HCT116 (cell line): ENCODE measurements around the gene SC5D. TPM values are rescaled to one million over a fixed set of nuclear protein-coding genes. Genes with fewer than 3 reads are reported as not detected.

ENCODE experiments used
- ATAC-seq: fragments of 200-7000 bp; cut with Tn5 transposase; 2 replicates; pipeline ENCODE4 v1.9.1; 2020; ENCODE audit warnings: mild to moderate bottlenecking, moderate library complexity
- BruUV-seq: library from RNA; stranded (reverse); fragments of 400-500 nt; replicated peaks from 2 replicates; lab custom pipeline; 2021; lab: Mats Ljungman, UMichigan
- CTCF ChIA-PET: fragments of 300-600 bp; sonication (Branson Sonifier 250); formaldehyde crosslinking; loops from one replicate; lab custom pipeline; 2021; ENCODE audit warnings: antibody characterized with exemption; lab: Charles Lee
- POLR2A ChIA-PET: fragments of 300-600, 350-600 bp; sonication (Branson Sonifier 250); formaldehyde crosslinking; loops from one replicate; lab custom pipeline; 2021; ENCODE audit warnings: antibody characterized with exemption; lab: Charles Lee
- RAD21 ChIA-PET, 2 experiments: fragments of 300-600 bp; sonication (Branson Sonifier 250); formaldehyde crosslinking; loops; one replicate each; lab custom pipeline; 2023; ENCODE audit warnings: low total read pairs in 2 of 2; ENCODE audit not compliant: uncharacterized antibody in 2 of 2, unreplicated experiment in 2 of 2, low non-redundant PET in 1 of 2; lab: Charles Lee
- DNase-seq: peaks from one replicate; pipeline ENCODE4 v3.0.0-alpha.2; 2010; ENCODE audit warnings: low read depth, low spot score
- H2AFZ ChIP-seq: fragments of 200-600 bp; shearing (Covaris generic), sonication (generic); 2 replicates; pipeline ENCODE4 v1.6.1; 2017; ENCODE audit warnings: low read depth, mixed run types, mixed read lengths, antibody characterized with exemption, low read length; ENCODE audit not compliant: poor library complexity, severe bottlenecking
- H3K27ac ChIP-seq: 2 replicates; pipeline ENCODE4 v1.5.1; 2012; ENCODE audit warnings: low read depth, low read length
- H3K27me3 ChIP-seq: fragments of 200-600 bp; sonication (generic); 2 replicates; pipeline ENCODE4 v1.6.1; 2016; ENCODE audit warnings: mixed run types, low read length, mixed read lengths; ENCODE audit not compliant: insufficient read depth
- H3K36me3 ChIP-seq, 2 experiments: fragments of 200-500 bp in 1 of 2; fragments of 200-600 bp in 1 of 2; sonication (Bioruptor generic) in 1 of 2; sonication (generic) in 1 of 2; 2 replicates each; pipeline versions ENCODE4 v1.5.1 to v1.6.1; 2014 to 2016; ENCODE audit warnings: low read length in 2 of 2, inconsistent platforms in 1 of 2, mixed read lengths in 1 of 2, mixed run types in 1 of 2; ENCODE audit not compliant: insufficient read depth in 2 of 2, control insufficient read depth in 1 of 2
- H3K4me1 ChIP-seq, 2 experiments: fragments of 200-600 bp in 1 of 2; sonication (generic) in 1 of 2; 2 replicates each; pipeline versions ENCODE4 v1.5.1 to v1.6.1; 2012 to 2017; ENCODE audit warnings: low read length in 2 of 2, inconsistent platforms in 1 of 2, mild to moderate bottlenecking in 1 of 2, mixed read lengths in 1 of 2, mixed run types in 1 of 2, moderate library complexity in 1 of 2; ENCODE audit not compliant: insufficient read depth in 2 of 2, control insufficient read depth in 1 of 2
- H3K4me2 ChIP-seq: fragments of 200-600 bp; sonication (generic); 2 replicates; pipeline ENCODE4 v1.6.1; 2017; ENCODE audit warnings: mixed run types, low read length, mixed read lengths
- H3K4me3 ChIP-seq, 2 experiments: fragments of 200-600 bp in 1 of 2; sonication (generic) in 1 of 2; replicated peaks in 1 of 2; 2 replicates each; pipeline ENCODE4 v1.5.1; 2011 to 2016; ENCODE audit warnings: low read length in 2 of 2, control low read depth in 1 of 2, low read depth in 1 of 2, mild to moderate bottlenecking in 1 of 2, mixed read lengths in 1 of 2, mixed run types in 1 of 2
- H3K79me2 ChIP-seq: fragments of 200-600 bp; sonication (generic); 2 replicates; pipeline ENCODE4 v1.6.1; 2017; ENCODE audit warnings: mild to moderate bottlenecking, mixed run types, low read length, moderate library complexity, mixed read lengths; ENCODE audit not compliant: insufficient read depth
- H3K9ac ChIP-seq: fragments of 200-600 bp; sonication (generic); 2 replicates; pipeline ENCODE4 v1.6.1; 2016; ENCODE audit warnings: low read length, mixed read lengths
- H3K9me2 ChIP-seq: fragments of 200-600 bp; sonication (generic), shearing (Covaris generic); 2 replicates; pipeline ENCODE4 v1.6.1; 2017; ENCODE audit warnings: mixed run types, mild to moderate bottlenecking, moderate library complexity; ENCODE audit not compliant: insufficient read depth
- H3K9me3 ChIP-seq, 2 experiments: fragments of 200-500 bp in 1 of 2; fragments of 200-600 bp in 1 of 2; sonication (Bioruptor generic) in 1 of 2; sonication (generic) in 1 of 2; 2 replicates each; pipeline ENCODE4 v1.6.1; 2014 to 2017; ENCODE audit warnings: low read length in 2 of 2, mixed read lengths in 2 of 2, inconsistent platforms in 1 of 2, low read depth in 1 of 2, mild to moderate bottlenecking in 1 of 2, mixed run types in 1 of 2, moderate library complexity in 1 of 2; ENCODE audit not compliant: control insufficient read depth in 1 of 2, insufficient read depth in 1 of 2
- H4K20me1 ChIP-seq: fragments of 200-600 bp; sonication (generic), shearing (Covaris generic); 2 replicates; pipeline ENCODE4 v1.6.1; 2017; ENCODE audit warnings: mixed run types, mild to moderate bottlenecking, moderate library complexity; ENCODE audit not compliant: insufficient read depth
- CBX3 ChIP-seq: IDR thresholded peaks from 2 replicates; pipeline ENCODE4 v1.6.1; 2012; ENCODE audit warnings: low read depth
- EGR1 ChIP-seq: IDR thresholded peaks from 2 replicates; pipeline ENCODE4 v1.6.1; 2012; ENCODE audit warnings: low read depth
- ELF1 ChIP-seq: IDR thresholded peaks from 2 replicates; pipeline ENCODE4 v1.6.1; 2012; ENCODE audit warnings: low read depth, borderline replicate concordance
- POLR2A ChIP-seq: IDR thresholded peaks from 2 replicates; pipeline ENCODE4 v1.7.0; 2011; ENCODE audit warnings: borderline replicate concordance; ENCODE audit not compliant: insufficient read depth, insufficient read length; ENCODE audit errors: extremely low read depth
- REST ChIP-seq: IDR thresholded peaks from 2 replicates; pipeline ENCODE4 v1.6.1; 2012; ENCODE audit warnings: low read depth
- SIN3A ChIP-seq: IDR thresholded peaks from 2 replicates; pipeline ENCODE4 v1.6.1; 2012; ENCODE audit warnings: low read depth
- SP1 ChIP-seq: IDR thresholded peaks from 2 replicates; pipeline ENCODE4 v1.6.1; 2012; ENCODE audit warnings: low read depth
- TCF7L2 ChIP-seq: IDR thresholded peaks from 2 replicates; pipeline ENCODE4 v1.7.0; 2011; ENCODE audit warnings: borderline replicate concordance, inconsistent platforms; ENCODE audit not compliant: insufficient read depth, insufficient read length; ENCODE audit errors: extremely low read depth
- YY1 ChIP-seq: IDR thresholded peaks from 2 replicates; pipeline ENCODE4 v1.6.1; 2011; ENCODE audit warnings: low read length, low read depth, moderate library complexity, mild to moderate bottlenecking; ENCODE audit not compliant: insufficient replicate concordance; ENCODE audit errors: extremely low read depth
- ZFX ChIP-seq: fragments of 450-650 bp; IDR thresholded peaks from 2 replicates; pipeline ENCODE4 v1.6.1; 2017
- ZNF274 ChIP-seq: fragments of 200-500 bp; sonication (Bioruptor generic); IDR thresholded peaks from 2 replicates; pipeline ENCODE4 v1.6.1; 2014; ENCODE audit warnings: mild to moderate bottlenecking, low read depth, low read length, inconsistent platforms
- intact Hi-C: fragments of 100-400 bp; cut with micrococcal nuclease; formaldehyde crosslinking; loops from 2 replicates; pipeline ENCODE4 v1.10.0; 2022
- total RNA-seq: library from RNA; stranded (reverse); gene quantifications from one replicate; pipeline ENCODE4 v1.2.1, GENCODE V29; 2021; ENCODE audit not compliant: unreplicated experiment
- TF ChIP-seq, protein P1 (sequence below): IDR thresholded peaks from 2 replicates; pipeline ENCODE4 v1.6.1; 2012

SC5D gene
- total RNA-seq, 1 experiment from 2014 or later: 24.1 TPM

DNA sequence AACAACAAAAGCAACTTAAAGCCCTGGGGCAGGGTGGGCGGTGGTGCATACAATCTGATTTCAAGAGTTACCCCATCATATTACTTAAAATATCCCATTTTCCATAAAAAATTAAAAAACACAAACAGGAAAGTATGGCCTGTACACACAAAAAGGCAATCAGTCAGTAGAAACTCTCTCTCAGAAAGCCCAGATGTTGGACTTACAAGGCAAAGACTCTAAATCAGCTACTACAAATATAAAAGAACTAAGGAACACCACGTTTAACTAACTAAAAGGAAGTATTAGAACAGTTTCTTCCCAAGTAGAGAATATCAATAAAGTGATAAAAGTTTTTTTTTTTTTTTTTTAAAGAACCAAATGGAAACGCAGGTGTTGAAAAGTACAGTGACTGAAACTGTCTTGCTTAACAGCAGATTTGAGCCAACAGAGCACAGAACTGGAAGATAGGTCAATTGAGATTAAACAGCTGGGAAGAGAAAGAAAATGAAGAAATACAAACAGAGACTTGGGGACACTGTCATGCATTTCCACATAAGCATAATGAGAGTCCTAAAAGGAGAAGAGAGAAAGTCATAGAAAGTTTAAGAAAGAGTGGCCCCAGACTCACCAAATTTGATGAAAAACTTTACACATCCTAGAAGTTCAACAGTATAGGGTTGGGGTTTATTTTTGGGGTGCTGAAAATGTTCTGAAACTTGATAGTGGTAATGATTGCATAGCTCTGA, 8.6 kb downstream of the SC5D start:
- Histone ChIP-seq H3K9me2 (no peaks in the 10 kb centered on the region), H3K4me1 (peaks cover 0 to 8% of the 10 kb centered on the region in 2 experiments; a peak in 1 of 4 replicates), H3K4me3 (no peak overlapping the region)
- POLR2A ChIA-PET: interaction anchor here (0.8 kb wide), 1 partner anchor 9 kb away, joined by 4 read pairs; the partner anchor contains the start of gene SC5D
- CTCF ChIA-PET: no interaction called here
- no peak for TF ChIP-seq EGR1
- no peak for TF ChIP-seq ZNF274
- no peak for TF ChIP-seq YY1
- no peak for TF ChIP-seq ELF1
- no peak for TF ChIP-seq TCF7L2
- TF ChIP-seq CBX3: no peak
- TF ChIP-seq POLR2A: no peak
- TF ChIP-seq REST: no peak
- TF ChIP-seq ZFX: no peak
- TF ChIP-seq, protein P1, sequence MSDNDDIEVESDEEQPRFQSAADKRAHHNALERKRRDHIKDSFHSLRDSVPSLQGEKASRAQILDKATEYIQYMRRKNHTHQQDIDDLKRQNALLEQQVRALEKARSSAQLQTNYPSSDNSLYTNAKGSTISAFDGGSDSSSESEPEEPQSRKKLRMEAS: no peak
- no peak for TF ChIP-seq SIN3A
- no peak for TF ChIP-seq SP1
- TF ChIP-seq, all 23 proteins: peak for 0
- ATAC-seq: no peak
- no TSS peak for BruUV-seq
- Histone ChIP-seq H3K27ac (no peak overlapping the region), H3K9me3 (no peaks in the 10 kb centered on the region), H3K36me3 (peaks cover under 1 to 4% of the 10 kb centered on the region in 2 experiments; a peak in 3 of 4 replicates), H4K20me1 (no peaks in the 10 kb centered on the region), H3K9ac (no peak overlapping the region), H3K4me2 (no peak overlapping the region), H3K27me3 (no peaks in the 10 kb centered on the region), H2AFZ (no peak overlapping the region), H3K79me2 (peaks cover 36% of the 10 kb centered on the region)
- intact Hi-C loops: no loop called here
- DNase-seq: no peak
- RAD21 ChIA-PET: no interaction called here
